ENCODE results near the gene EGFLAM.

Gene EGFLAM

DNA sequence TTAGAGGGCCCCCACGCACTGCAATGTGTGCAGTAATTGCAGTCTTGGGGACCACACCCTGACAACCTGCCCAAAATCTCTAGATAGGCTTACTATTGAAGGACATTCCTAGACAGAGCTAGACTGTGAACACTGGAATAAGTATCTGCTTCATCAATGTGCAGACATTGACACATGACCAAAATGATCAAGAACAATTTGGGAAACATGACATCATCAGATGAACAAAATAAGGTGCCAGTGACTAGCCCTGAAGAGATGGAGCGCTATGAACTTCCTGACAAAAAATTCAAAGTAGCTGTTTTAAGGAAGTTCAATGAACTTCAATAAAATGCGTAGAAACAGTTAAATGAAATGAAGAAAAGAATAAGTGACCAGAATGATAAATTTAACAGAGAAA is 15.3 kb downstream of the EGFLAM start:
- no peaks in the 10 kb centered on the region for H3K27me3 ChIP-seq (ENCODE audit: insufficient read depth, low read length)
- H3K27ac ChIP-seq (ENCODE audit: low read length) = no peak overlapping the region
- H3K4me3 ChIP-seq (ENCODE audit: low read length) = no peak overlapping the region
- H3K9ac ChIP-seq (ENCODE audit: low read depth, low read length) = no peak overlapping the region
- H3K9me3 ChIP-seq (ENCODE audit: insufficient read depth, low read depth, low read length) = peaks cover 7% of the 10 kb centered on the region; the same call in 1 of the 2 replicates
- H3K36me3 ChIP-seq (ENCODE audit: insufficient read depth, low read depth, low read length) = no peaks in the 10 kb centered on the region
- H3K4me1 ChIP-seq (ENCODE audit: insufficient read depth, low read length) = no peaks in the 10 kb centered on the region

DNA sequence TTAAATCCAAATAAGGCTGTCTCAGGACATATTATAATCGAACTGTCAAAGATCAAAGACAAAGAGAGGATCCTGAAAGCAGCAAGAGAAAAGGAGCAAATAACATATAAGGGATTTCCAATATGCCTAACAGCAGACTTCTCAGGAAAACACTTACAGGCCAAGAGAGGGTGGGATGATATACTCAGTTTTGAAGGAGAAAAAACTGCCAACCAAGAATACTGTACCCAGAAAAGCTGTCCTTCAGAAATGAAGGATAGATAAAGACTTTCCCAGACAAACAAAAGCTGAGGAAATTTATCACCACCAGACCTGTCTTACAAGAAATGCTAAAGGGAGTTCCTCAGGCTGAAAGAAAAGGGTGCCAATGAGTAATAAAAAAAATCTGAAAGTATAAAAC is 16.0 kb downstream of the EGFLAM start:
- no peaks in the 10 kb centered on the region for H3K36me3 ChIP-seq (ENCODE audit: insufficient read depth, low read depth, low read length)
- no peaks in the 10 kb centered on the region for H3K4me1 ChIP-seq (ENCODE audit: insufficient read depth, low read length)
- no peaks in the 10 kb centered on the region for H3K27me3 ChIP-seq (ENCODE audit: insufficient read depth, low read length)
- H3K9me3 ChIP-seq (ENCODE audit: insufficient read depth, low read depth, low read length) = peaks cover 7% of the 10 kb centered on the region; the same call in 1 of the 2 replicates
- H3K4me3 ChIP-seq (ENCODE audit: low read length) = no peak overlapping the region
- H3K9ac ChIP-seq (ENCODE audit: low read depth, low read length) = no peak overlapping the region
- H3K27ac ChIP-seq (ENCODE audit: low read length) = no peak overlapping the region

DNA sequence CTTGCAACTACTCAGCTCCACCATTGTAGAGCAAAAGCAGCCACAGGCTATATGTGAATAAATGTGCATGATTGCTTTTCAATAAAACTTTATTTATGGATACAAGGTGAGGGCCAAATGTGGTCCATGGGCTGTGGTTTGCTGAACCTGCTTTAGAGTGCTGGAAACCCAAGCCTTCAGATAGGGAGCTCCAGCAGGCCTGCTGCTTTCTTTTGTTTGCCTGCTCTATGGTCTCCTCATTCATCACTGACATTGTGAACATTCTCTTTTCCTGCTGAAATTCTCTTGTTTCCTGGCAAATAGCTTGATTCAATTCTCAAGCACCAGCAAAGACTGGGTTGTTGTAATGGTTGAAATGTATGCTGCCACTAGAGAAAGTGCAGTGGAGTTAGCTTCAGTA is 26.0 kb downstream of the EGFLAM start:
- Histone ChIP-seq H3K4me1 (ENCODE audit: insufficient read depth, low read length) (peaks cover 10% of the 10 kb centered on the region), H3K27ac (ENCODE audit: low read length) (no peak overlapping the region), H3K4me3 (ENCODE audit: low read length) (no peak overlapping the region), H3K27me3 (ENCODE audit: insufficient read depth, low read length) (no peaks in the 10 kb centered on the region), H3K9me3 (ENCODE audit: insufficient read depth, low read depth, low read length) (no peaks in the 10 kb centered on the region), H3K36me3 (ENCODE audit: insufficient read depth, low read depth, low read length) (no peaks in the 10 kb centered on the region), H3K9ac (ENCODE audit: low read depth, low read length) (no peak overlapping the region)

DNA sequence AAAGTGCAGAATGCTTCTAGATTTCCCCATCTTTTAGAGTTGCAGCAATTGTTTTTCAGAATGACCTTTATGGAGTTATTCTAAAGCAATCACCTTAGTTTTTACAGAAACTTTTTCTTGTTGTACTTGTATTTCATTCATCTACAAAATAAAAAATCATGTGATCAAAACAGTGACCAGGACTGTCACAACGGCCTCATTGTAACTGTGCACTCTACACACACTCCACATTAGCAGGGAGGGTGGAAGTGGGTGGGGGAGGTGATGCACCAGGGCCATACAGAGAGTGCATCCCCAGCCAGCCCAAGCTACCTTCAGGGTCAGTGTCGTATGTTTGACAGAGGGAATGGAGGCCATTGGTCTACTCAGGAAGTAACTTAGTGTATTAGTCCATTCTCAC is 26.9 kb downstream of the EGFLAM start:
- H3K27me3 ChIP-seq (ENCODE audit: insufficient read depth, low read length) = no peaks in the 10 kb centered on the region
- no peaks in the 10 kb centered on the region for H3K36me3 ChIP-seq (ENCODE audit: insufficient read depth, low read depth, low read length)
- H3K4me1 ChIP-seq (ENCODE audit: insufficient read depth, low read length) = peaks cover 10% of the 10 kb centered on the region
- no peaks in the 10 kb centered on the region for H3K9me3 ChIP-seq (ENCODE audit: insufficient read depth, low read depth, low read length)
- no peak overlapping the region for H3K27ac ChIP-seq (ENCODE audit: low read length)
- H3K4me3 ChIP-seq (ENCODE audit: low read length) = no peak overlapping the region
- H3K9ac ChIP-seq (ENCODE audit: low read depth, low read length) = no peak overlapping the region

DNA sequence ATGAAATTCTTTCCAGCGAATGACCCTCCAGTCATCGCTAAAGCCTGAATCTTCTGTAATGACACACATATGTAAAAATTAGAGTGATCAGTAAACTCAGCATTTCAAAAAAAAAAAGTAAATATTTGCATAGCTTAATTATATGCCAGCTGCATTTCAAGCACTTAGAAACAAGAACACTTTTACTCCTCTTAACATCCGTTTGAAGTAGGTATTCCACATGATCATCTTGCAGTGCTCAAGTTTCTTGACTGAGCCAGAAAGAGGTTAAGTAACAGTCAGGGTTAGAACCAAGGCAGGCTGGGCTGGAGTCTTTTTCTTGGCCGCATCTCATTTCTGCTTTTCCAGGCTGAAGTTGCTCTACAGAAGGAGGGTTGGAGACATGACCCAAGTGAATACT is 27.6 kb downstream of the EGFLAM start:
- Histone ChIP-seq H3K27ac (ENCODE audit: low read length) (no peak overlapping the region), H3K4me3 (ENCODE audit: low read length) (no peak overlapping the region), H3K9ac (ENCODE audit: low read depth, low read length) (no peak overlapping the region), H3K9me3 (ENCODE audit: insufficient read depth, low read depth, low read length) (no peaks in the 10 kb centered on the region), H3K4me1 (ENCODE audit: insufficient read depth, low read length) (peaks cover 10% of the 10 kb centered on the region), H3K36me3 (ENCODE audit: insufficient read depth, low read depth, low read length) (no peaks in the 10 kb centered on the region), H3K27me3 (ENCODE audit: insufficient read depth, low read length) (no peaks in the 10 kb centered on the region)

DNA sequence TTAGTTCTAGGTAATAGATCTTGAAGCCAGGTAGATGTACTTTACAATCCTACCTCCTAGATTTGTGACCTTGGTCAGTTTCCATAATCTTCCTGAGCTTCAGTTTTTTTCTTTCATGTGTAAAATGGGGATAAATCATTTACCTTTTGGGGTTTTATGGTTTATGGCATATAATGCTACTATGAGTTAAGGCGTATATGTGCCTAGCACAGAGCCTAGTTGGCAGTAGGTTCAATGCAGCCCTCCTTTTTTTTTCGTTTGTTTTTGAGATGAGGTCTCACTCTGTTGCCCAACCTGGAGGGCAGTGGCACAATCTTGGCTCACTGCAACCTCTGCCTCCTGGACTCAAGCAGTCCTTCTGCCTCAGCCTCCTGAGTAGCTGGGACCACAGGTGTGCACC is 28.8 kb downstream of the EGFLAM start:
- Histone ChIP-seq H3K9ac (ENCODE audit: low read depth, low read length) (no peak overlapping the region), H3K36me3 (ENCODE audit: insufficient read depth, low read depth, low read length) (no peaks in the 10 kb centered on the region), H3K27me3 (ENCODE audit: insufficient read depth, low read length) (no peaks in the 10 kb centered on the region), H3K27ac (ENCODE audit: low read length) (no peak overlapping the region), H3K4me1 (ENCODE audit: insufficient read depth, low read length) (peaks cover 10% of the 10 kb centered on the region), H3K9me3 (ENCODE audit: insufficient read depth, low read depth, low read length) (no peaks in the 10 kb centered on the region), H3K4me3 (ENCODE audit: low read length) (no peak overlapping the region)

DNA sequence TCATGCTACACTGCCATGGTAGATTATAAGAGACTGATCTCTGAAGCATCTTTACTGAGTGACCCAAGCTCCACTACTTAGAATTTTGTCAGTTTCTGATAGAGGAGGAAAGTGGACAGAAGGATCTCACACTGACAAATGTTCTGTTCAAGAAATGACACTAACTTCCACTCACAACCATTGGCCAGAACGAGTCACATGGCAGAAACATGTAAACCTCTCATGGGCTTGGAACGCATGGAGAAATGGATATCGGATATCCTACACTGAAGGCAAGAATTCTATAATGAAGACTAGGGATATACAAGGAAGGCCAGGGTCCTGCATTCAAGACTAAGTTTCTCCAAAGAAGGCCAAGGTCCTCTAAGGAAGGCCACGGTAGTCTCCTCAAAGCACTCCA is 31.1 kb downstream of the EGFLAM start:
- Histone ChIP-seq H3K27ac (ENCODE audit: low read length) (no peak overlapping the region), H3K36me3 (ENCODE audit: insufficient read depth, low read depth, low read length) (no peaks in the 10 kb centered on the region), H3K9ac (ENCODE audit: low read depth, low read length) (no peak overlapping the region), H3K4me1 (ENCODE audit: insufficient read depth, low read length) (no peaks in the 10 kb centered on the region), H3K9me3 (ENCODE audit: insufficient read depth, low read depth, low read length) (no peaks in the 10 kb centered on the region), H3K4me3 (ENCODE audit: low read length) (no peak overlapping the region), H3K27me3 (ENCODE audit: insufficient read depth, low read length) (no peaks in the 10 kb centered on the region)

DNA sequence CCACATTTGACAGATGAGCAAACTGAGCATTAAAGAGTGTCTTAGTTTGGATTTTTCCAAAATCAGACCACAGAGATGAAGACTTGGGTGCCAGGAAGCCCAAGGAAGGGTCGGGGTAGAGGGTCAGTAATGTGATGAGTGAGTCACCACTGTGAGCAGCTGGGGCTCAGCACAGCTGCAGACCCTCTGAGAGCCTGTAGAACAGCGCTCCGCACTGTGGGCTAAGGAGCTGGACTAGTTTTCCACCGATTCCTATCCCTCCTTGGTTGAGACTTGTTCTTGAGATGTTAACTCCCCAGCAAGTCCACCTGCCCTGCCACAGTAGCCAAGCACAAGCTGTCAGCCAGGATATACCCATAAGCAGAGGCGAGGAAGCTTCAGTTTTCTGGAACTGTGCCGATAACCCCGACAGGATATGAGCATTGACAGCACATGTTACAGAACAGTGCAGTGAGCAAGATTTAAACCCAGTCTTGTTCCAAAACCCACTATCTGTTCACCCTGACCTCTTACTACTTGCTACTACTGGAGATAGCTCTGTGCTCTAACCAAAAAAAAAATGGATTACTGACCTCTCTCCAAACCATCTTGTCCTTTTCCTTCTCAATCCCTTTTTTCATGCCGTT is 31.8 kb downstream of the EGFLAM start:
- H3K27ac ChIP-seq (ENCODE audit: low read length) = no peak overlapping the region
- no peak overlapping the region for H3K9ac ChIP-seq (ENCODE audit: low read depth, low read length)
- H3K27me3 ChIP-seq (ENCODE audit: insufficient read depth, low read length) = no peaks in the 10 kb centered on the region
- no peak overlapping the region for H3K4me3 ChIP-seq (ENCODE audit: low read length)
- no peaks in the 10 kb centered on the region for H3K9me3 ChIP-seq (ENCODE audit: insufficient read depth, low read depth, low read length)
- no peaks in the 10 kb centered on the region for H3K36me3 ChIP-seq (ENCODE audit: insufficient read depth, low read depth, low read length)
- H3K4me1 ChIP-seq (ENCODE audit: insufficient read depth, low read length) = no peaks in the 10 kb centered on the region

DNA sequence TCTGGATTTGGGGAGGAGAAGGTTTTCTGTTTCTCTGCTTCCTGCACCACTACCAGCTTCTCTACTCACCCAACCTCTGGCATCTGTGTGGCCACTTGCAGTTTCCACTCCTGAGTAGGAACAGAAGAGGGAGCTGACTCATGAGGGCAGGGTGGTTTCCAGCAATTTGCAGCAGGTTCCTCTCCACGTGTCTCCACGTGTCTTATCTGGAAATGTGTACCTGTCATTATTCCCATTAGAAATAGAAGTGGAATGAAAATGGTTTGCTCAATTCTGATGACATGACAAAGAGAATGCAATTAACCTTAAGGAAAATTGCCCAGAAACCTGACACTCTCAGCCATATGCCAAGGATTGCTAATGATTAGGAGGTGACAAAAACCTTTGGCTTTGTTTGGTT is 33.0 kb downstream of the EGFLAM start:
- H3K27me3 ChIP-seq (ENCODE audit: insufficient read depth, low read length) = no peaks in the 10 kb centered on the region
- H3K9me3 ChIP-seq (ENCODE audit: insufficient read depth, low read depth, low read length) = no peaks in the 10 kb centered on the region
- no peak overlapping the region for H3K27ac ChIP-seq (ENCODE audit: low read length)

DNA sequence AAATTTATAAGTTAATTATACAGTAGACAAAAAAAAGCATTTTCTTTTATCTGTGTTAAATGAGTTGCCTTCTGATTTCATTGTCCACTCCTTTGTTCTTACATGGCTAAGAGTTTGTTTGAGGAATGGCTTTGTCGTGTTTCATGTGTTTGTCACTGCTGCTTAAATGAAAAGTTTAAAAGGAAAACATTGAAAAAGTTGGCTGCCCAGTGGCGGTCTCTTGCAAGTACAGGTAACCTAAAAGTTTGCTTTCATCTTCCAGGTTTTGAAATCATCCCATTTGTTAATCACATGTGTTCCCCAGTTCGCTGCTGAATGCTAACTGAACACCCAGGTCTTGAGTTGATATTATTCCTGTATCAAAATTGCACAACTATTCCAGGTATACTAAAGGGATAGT is 33.9 kb downstream of the EGFLAM start:
- Histone ChIP-seq H3K9me3 (ENCODE audit: insufficient read depth, low read depth, low read length) (no peaks in the 10 kb centered on the region), H3K36me3 (ENCODE audit: insufficient read depth, low read depth, low read length) (no peaks in the 10 kb centered on the region), H3K4me1 (ENCODE audit: insufficient read depth, low read length) (no peaks in the 10 kb centered on the region), H3K4me3 (ENCODE audit: low read length) (no peak overlapping the region), H3K9ac (ENCODE audit: low read depth, low read length) (no peak overlapping the region), H3K27ac (ENCODE audit: low read length) (no peak overlapping the region), H3K27me3 (ENCODE audit: insufficient read depth, low read length) (no peaks in the 10 kb centered on the region)

More for the DNA sequence above, 33.0 kb downstream of the EGFLAM start:
- H3K4me3 ChIP-seq (ENCODE audit: low read length) = no peak overlapping the region
- no peaks in the 10 kb centered on the region for H3K36me3 ChIP-seq (ENCODE audit: insufficient read depth, low read depth, low read length)
- no peaks in the 10 kb centered on the region for H3K4me1 ChIP-seq (ENCODE audit: insufficient read depth, low read length)
- no peak overlapping the region for H3K9ac ChIP-seq (ENCODE audit: low read depth, low read length)

DNA sequence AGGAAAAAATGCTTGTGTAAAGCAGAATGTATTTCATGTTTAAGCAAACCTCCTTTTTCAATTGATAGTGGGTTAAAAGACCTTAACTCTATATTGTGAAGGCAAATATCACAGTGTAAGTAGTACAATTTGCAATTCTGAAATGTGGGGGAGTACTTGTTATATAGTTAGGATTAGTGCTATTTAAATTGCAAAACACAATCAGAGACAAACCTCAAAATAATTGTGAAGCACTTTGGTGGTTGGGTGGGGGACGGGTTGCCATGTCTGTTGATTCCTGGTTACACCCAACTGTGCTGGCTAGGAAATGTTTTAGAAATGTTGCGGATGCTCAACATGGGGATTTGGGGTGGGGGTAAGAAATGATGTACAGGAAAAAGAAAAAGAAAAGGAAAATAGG is 37.4 kb downstream of the EGFLAM start:
- Histone ChIP-seq H3K4me3 (ENCODE audit: low read length) (no peak overlapping the region), H3K27me3 (ENCODE audit: insufficient read depth, low read length) (no peaks in the 10 kb centered on the region), H3K9ac (ENCODE audit: low read depth, low read length) (no peak overlapping the region), H3K36me3 (ENCODE audit: insufficient read depth, low read depth, low read length) (no peaks in the 10 kb centered on the region), H3K4me1 (ENCODE audit: insufficient read depth, low read length) (no peaks in the 10 kb centered on the region), H3K27ac (ENCODE audit: low read length) (no peak overlapping the region), H3K9me3 (ENCODE audit: insufficient read depth, low read depth, low read length) (no peaks in the 10 kb centered on the region)

DNA sequence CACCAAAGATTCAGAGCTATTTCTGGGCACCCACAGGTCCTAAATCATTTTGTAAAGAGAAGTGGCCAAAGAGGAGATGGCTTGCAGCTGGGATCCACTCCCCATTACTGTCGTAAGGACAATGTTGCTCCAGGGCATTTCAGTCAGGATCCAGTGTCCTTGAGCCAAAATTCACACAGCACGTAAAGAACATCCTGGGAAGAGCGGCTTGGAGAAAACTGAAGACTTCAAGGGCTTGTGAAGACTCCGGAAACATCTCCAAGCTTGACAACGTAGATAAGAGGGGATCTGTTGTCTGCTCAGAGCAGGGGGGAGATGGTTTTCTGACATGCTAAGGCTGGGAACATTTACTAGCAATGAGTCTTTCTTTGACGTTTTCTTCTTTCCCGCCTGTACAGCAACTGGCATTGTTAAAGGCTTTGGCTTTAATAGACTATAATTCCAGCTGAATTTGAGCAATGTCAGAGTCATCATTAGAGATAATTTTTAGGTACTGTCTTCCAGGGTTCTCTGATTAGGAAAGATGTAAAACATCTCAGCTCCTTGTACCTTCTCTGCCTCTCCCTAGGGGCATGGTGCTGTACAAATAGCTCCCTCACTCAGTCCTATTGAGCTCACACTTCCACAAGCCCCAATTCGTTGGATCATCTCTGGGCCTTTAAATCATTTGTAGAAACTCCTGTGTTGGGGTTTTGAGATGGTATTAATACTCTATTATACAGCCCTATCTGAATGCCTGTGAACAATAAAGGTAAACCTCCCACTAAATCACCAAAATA is 39.7 kb downstream of the EGFLAM start:
- no peaks in the 10 kb centered on the region for H3K36me3 ChIP-seq (ENCODE audit: insufficient read depth, low read depth, low read length)

More for the DNA sequence above, 39.7 kb downstream of the EGFLAM start:
- Histone ChIP-seq H3K27me3 (ENCODE audit: insufficient read depth, low read length) (no peaks in the 10 kb centered on the region), H3K9me3 (ENCODE audit: insufficient read depth, low read depth, low read length) (no peaks in the 10 kb centered on the region), H3K27ac (ENCODE audit: low read length) (no peak overlapping the region), H3K4me3 (ENCODE audit: low read length) (no peak overlapping the region), H3K9ac (ENCODE audit: low read depth, low read length) (no peak overlapping the region), H3K4me1 (ENCODE audit: insufficient read depth, low read length) (no peaks in the 10 kb centered on the region)
